ENCODE data around the gene SV2C.

- TF ChIP-seq CTCF (IDR thresholded peaks at IDR 0.05) (no peak), POLR2A (IDR thresholded peaks at IDR 0.05) (no peak), EP300 (IDR thresholded peaks at IDR 0.05; ENCODE audit: low read depth) (no peak), POLR2AphosphoS5 (IDR thresholded peaks at IDR 0.05) (no peak)
Observed at GRCh38 chr5:76240336-76240735, 157.2 kb downstream of the SV2C start.
